Measurements from ENCODE around the gene SEMA5A.

- no peak for TF ChIP-seq CTCF (IDR thresholded peaks at IDR 0.05)
- TF ChIP-seq POLR2A (IDR thresholded peaks at IDR 0.05) = no peak
These were observed 482.1 kb downstream of the SEMA5A start for GRCh38 chr5:9063615-9064245.

Data from gastroesophageal sphincter (tissue), 3 donors.